ENCODE measurements around the gene RPTOR. TPM values are rescaled to one million over a fixed set of nuclear protein-coding genes. Genes with fewer than 3 reads are reported as not detected.
"Not testable (repeated sequence)": the region's sequence is repeated elsewhere in the genome, so short reads cannot be mapped to it uniquely, and the experiment has no call there.

Gene RPTOR
- total RNA-seq, 1 donor from 2014 or later: 21.8 TPM

GRCh38 chr17:80763293-80763867 is 218.7 kb downstream of the RPTOR start:
- peaks cover 7% of the 10 kb centered on the region for H3K4me1 ChIP-seq

GRCh38 chr17:80764627-80765145 is 220.0 kb downstream of the RPTOR start:
- H3K27me3 ChIP-seq (ENCODE audit: low read depth); H3K9me3 ChIP-seq (replicated peaks); H3K4me1 ChIP-seq; H3K27ac ChIP-seq (replicated peaks); H3K4me3 ChIP-seq; H3K36me3 ChIP-seq; intact Hi-C loops (cut with micrococcal nuclease); DNase-seq: not testable (repeated sequence)

More at GRCh38 chr17:80763293-80763867, 218.7 kb downstream of the RPTOR start:
- DNase-seq: no peak
- Histone ChIP-seq H3K4me3 (no peak overlapping the region), H3K27ac (replicated peaks) (no peak overlapping the region), H3K27me3 (ENCODE audit: low read depth) (no peaks in the 10 kb centered on the region), H3K36me3 (no peaks in the 10 kb centered on the region), H3K9me3 (replicated peaks) (no peaks in the 10 kb centered on the region)
- TF ChIP-seq, protein P1, sequence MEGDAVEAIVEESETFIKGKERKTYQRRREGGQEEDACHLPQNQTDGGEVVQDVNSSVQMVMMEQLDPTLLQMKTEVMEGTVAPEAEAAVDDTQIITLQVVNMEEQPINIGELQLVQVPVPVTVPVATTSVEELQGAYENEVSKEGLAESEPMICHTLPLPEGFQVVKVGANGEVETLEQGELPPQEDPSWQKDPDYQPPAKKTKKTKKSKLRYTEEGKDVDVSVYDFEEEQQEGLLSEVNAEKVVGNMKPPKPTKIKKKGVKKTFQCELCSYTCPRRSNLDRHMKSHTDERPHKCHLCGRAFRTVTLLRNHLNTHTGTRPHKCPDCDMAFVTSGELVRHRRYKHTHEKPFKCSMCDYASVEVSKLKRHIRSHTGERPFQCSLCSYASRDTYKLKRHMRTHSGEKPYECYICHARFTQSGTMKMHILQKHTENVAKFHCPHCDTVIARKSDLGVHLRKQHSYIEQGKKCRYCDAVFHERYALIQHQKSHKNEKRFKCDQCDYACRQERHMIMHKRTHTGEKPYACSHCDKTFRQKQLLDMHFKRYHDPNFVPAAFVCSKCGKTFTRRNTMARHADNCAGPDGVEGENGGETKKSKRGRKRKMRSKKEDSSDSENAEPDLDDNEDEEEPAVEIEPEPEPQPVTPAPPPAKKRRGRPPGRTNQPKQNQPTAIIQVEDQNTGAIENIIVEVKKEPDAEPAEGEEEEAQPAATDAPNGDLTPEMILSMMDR (IDR thresholded peaks at IDR 0.05; ENCODE audit: borderline replicate concordance): no peak
- intact Hi-C loops (cut with micrococcal nuclease): no loop called here

DNA sequence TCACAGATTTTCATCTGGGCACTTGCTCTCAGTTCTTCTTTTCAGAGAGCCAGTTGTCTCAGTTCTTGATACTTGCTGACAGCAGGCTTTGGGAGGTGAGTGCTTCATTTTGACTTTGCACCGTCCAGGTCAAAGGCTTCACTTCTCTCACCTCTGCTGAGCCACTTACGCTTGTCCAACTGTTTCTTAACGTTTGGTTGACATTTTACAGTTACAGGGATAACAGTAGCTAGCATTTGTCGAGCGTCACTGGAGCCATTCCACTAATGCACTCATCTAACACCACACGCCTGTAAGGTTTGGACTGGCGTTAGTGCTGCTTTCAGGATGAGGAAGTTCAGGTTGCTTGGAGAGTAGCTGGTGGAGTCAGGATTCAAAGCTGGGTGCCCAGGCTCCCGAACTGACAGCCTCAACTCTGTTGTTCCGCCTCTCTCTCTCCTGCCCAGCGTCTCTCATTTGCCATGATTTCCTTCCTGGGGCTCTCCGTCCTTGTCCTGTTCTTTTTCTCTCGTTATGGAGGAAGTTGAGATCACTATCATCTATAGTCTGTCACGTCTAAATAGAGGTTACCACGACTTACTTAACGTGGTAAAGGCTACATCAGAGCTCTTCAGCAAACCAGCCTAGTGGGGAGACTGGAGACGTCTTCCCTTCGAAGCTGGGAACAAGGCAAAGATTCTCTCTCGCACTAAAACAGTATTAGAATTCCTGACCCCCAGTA is 220.8 kb downstream of the RPTOR start:
- no peaks in the 10 kb centered on the region for H3K9me3 ChIP-seq (replicated peaks)

GRCh38 chr17:80766290-80766855 is 221.7 kb downstream of the RPTOR start:
- no peak for DNase-seq
- no peaks in the 10 kb centered on the region for H3K4me1 ChIP-seq
- no peaks in the 10 kb centered on the region for H3K27me3 ChIP-seq (ENCODE audit: low read depth)
- TF ChIP-seq, protein P1 (IDR thresholded peaks at IDR 0.05; ENCODE audit: borderline replicate concordance): no peak
- peaks cover 7% of the 10 kb centered on the region for H3K36me3 ChIP-seq
- intact Hi-C loops (cut with micrococcal nuclease): no loop called here
- H3K4me3 ChIP-seq: no peak overlapping the region
- no peak overlapping the region for H3K27ac ChIP-seq (replicated peaks)
- H3K9me3 ChIP-seq (replicated peaks): no peaks in the 10 kb centered on the region

More for the DNA sequence above, 220.8 kb downstream of the RPTOR start:
- intact Hi-C loops (cut with micrococcal nuclease): no loop called here
- Histone ChIP-seq H3K27me3 (ENCODE audit: low read depth) (no peaks in the 10 kb centered on the region), H3K27ac (replicated peaks) (no peak overlapping the region), H3K4me1 (no peaks in the 10 kb centered on the region), H3K36me3 (no peaks in the 10 kb centered on the region), H3K4me3 (no peak overlapping the region)
- TF ChIP-seq, protein P1 (IDR thresholded peaks at IDR 0.05; ENCODE audit: borderline replicate concordance): no peak
- DNase-seq: no peak

DNA sequence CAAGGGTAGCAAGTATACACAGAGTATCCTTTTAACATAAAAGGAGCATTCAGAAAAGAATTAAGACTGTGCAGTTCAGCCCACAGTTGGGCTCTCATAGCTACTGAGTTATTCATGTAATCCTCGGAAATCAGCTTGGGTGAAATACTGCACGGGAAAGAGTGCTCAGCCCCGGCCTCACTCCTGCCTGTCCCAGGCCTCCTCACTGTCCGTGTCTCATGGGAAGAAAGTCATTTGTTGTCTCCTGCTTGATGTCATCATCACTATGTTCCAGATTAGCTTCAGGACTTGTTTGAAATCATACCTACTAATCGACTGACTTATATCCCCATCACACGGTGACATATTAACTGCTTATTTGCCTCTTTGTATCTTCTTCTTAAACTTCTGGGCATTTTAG is 223.8 kb downstream of the RPTOR start:
- Histone ChIP-seq H3K27me3 (ENCODE audit: low read depth) (no peaks in the 10 kb centered on the region), H3K36me3 (peaks cover 7% of the 10 kb centered on the region), H3K9me3 (replicated peaks) (no peaks in the 10 kb centered on the region), H3K4me3 (no peak overlapping the region), H3K4me1 (no peaks in the 10 kb centered on the region), H3K27ac (replicated peaks) (no peak overlapping the region)
- no peak for DNase-seq
- TF ChIP-seq, protein P1 (IDR thresholded peaks at IDR 0.05; ENCODE audit: borderline replicate concordance): no peak
- intact Hi-C loops (cut with micrococcal nuclease): no loop called here

GRCh38 chr17:80768936-80769335 is 224.3 kb downstream of the RPTOR start:
- H3K4me1 ChIP-seq: no peaks in the 10 kb centered on the region
- intact Hi-C loops (cut with micrococcal nuclease): no loop called here
- no peak overlapping the region for H3K27ac ChIP-seq (replicated peaks)
- peaks cover 7% of the 10 kb centered on the region for H3K36me3 ChIP-seq
- DNase-seq: no peak
- no peak overlapping the region for H3K4me3 ChIP-seq
- no peaks in the 10 kb centered on the region for H3K9me3 ChIP-seq (replicated peaks)
- H3K27me3 ChIP-seq (ENCODE audit: low read depth): no peaks in the 10 kb centered on the region
- TF ChIP-seq, protein P1 (IDR thresholded peaks at IDR 0.05; ENCODE audit: borderline replicate concordance): no peak
